Spleen (tissue), 11 donors: ENCODE results near the gene ESYT3. TPM values are rescaled to one million over a fixed set of nuclear protein-coding genes. Genes with fewer than 3 reads are reported as not detected.

Experiments used
- DNase-seq: peaks from one replicate; pipeline ENCODE4 v3.0.0-alpha.2; 2020
- H3K27ac ChIP-seq, 8 donors: fragments of 200-600 bp; sonication (generic) in 7 of 8; 1 replicate in 4 of 8; 2 replicates in 4 of 8; pipeline versions ENCODE4 v1.5.0 to v1.8.0; 2016 to 2021; ENCODE audit warnings: inconsistent platforms in 4 of 8, mild to moderate bottlenecking in 4 of 8, moderate library complexity in 1 of 8
- H3K27me3 ChIP-seq, 7 donors: fragments of 200-600 bp; sonication (generic) in 6 of 7; replicated peaks in 1 of 7; 1 replicate in 4 of 7; 2 replicates in 3 of 7; pipeline versions ENCODE4 v1.5.0 to v1.8.0; 2016 to 2021; ENCODE audit warnings: inconsistent platforms in 3 of 7, mild to moderate bottlenecking in 1 of 7
- H3K36me3 ChIP-seq, 6 donors: fragments of 200-600 bp; sonication (generic) in 5 of 6; 1 replicate in 4 of 6; 2 replicates in 2 of 6; pipeline versions ENCODE4 v1.5.0 to v1.8.0; 2016 to 2021; ENCODE audit warnings: inconsistent platforms in 2 of 6
- H3K4me1 ChIP-seq, 6 donors: fragments of 200-600 bp; sonication (generic) in 5 of 6; 1 replicate in 3 of 6; 2 replicates in 3 of 6; pipeline versions ENCODE4 v1.5.0 to v1.8.0; 2016 to 2021; ENCODE audit warnings: inconsistent platforms in 3 of 6
- H3K4me3 ChIP-seq, 8 donors: fragments of 200-600 bp; sonication (generic) in 7 of 8; 1 replicate in 4 of 8; 2 replicates in 4 of 8; pipeline versions ENCODE4 v1.5.0 to v1.8.0; 2016 to 2021; ENCODE audit warnings: inconsistent platforms in 4 of 8, mild to moderate bottlenecking in 4 of 8, moderate library complexity in 2 of 8
- H3K9me3 ChIP-seq, 8 donors: fragments of 200-600 bp; sonication (generic) in 7 of 8; 1 replicate in 4 of 8; 2 replicates in 4 of 8; pipeline versions ENCODE4 v1.5.0 to v1.8.0; 2016 to 2021; ENCODE audit warnings: inconsistent platforms in 4 of 8
- CTCF ChIP-seq, 11 experiments: fragments of 200-600 bp in 7 of 11; fragments of 450-650 bp in 4 of 11; sonication (generic) in 4 of 11; IDR thresholded peaks in 8 of 11; conservative IDR thresholded peaks in 3 of 11; 1 replicate in 7 of 11; 2 replicates in 4 of 11; pipeline versions ENCODE4 v1.4.0 to v1.8.0; 2016 to 2021; ENCODE audit warnings: antibody characterized with exemption in 11 of 11, inconsistent platforms in 4 of 11, mild to moderate bottlenecking in 1 of 11
- POLR2A ChIP-seq, 3 donors: fragments of 450-650 bp; IDR thresholded peaks; one replicate each; pipeline ENCODE4 v1.5.1; 2017; ENCODE audit warnings: antibody characterized with exemption in 3 of 3, mild to moderate bottlenecking in 1 of 3
- POLR2AphosphoS5 ChIP-seq, 3 donors: sonication (generic); formaldehyde crosslinking; IDR thresholded peaks; one replicate each; pipeline ENCODE4 v1.5.1; 2017; ENCODE audit warnings: antibody characterized with exemption in 3 of 3
- WGBS, 5 donors: extraction: QIAGEN DNeasy Blood & Tissue Kit in 3 of 5; methylation state at CpG; one replicate each; pipeline versions ENCODE4 v1.1.5 to v1.1.7; 2013 to 2018; 5-methylcytosine and 5-hydroxymethylcytosine counted together
- intact Hi-C: fragments of 100-400 bp; cut with DNase I; formaldehyde crosslinking; loops from one replicate; pipeline ENCODE4 v1.15.0; 2023; ENCODE audit warnings: low total_unique reads
- polyA plus RNA-seq, 3 donors: library from polyadenylated mRNA; stranded (reverse); fragments of 200-250 nt; gene quantifications; one replicate each; pipeline ENCODE4 v1.2.1, GENCODE V29; 2013
- total RNA-seq, 7 donors: library from RNA; depleted of rRNA in 3 of 7; stranded (reverse); fragments of >200 nt in 3 of 7; fragmentation: NEBNext Ultra II Directional in 4 of 7; extraction: Animal tissue kit (Norgen Biotek cat#: 25700) in 4 of 7; gene quantifications; one replicate each; pipeline versions ENCODE4 v1.1.0 to v1.2.1, GENCODE V29; 2016 to 2021
- donor health status: healthy with polysubstance abuse.
- donor health status: DM: no; HTN: no; CAD: no; lungs with moderate emphysema.
- donor health status: DM: no; HTN: no; CAD: no.
- donor health status: Bipolar disorder and iron deficiency.
- donor health status: healthy.
- donor health status: DM: no; HTN: no; CAD: no.
- donor health status: DM: yes; HTN: yes; CAD: no.

Gene ESYT3
- total and polyA plus RNA-seq, 10 donors = 0.02 TPM; not detected in 9

DNA sequence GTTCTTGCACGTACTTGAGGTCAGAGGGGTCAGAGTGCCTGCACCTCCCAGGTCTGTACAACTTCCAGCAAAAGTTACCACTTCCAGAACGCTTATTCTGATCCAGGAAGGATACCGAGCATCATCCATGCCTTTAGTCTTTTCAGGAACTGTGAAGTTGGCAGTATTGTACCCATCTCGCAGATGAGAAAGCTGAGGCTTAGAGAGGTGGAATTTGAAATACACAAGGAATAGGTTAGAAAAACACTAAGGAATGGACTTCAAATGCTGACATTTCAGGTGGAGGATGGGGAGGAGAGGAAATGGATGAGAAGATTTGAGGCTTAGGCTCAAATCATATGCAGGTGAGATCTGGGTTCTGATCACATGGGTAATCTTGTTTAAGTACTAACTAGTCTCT lies 11.2 kb downstream of the ESYT3 start:
- WGBS, 5 donors = 72 to 90% (median 87%) methylated on average over 4 of the region's 4 CpGs
- Histone ChIP-seq H3K27me3 (no peaks in the 10 kb centered on the region), H3K27ac (no peak overlapping the region), H3K36me3 (no peaks in the 10 kb centered on the region), H3K9me3 (no peaks in the 10 kb centered on the region), H3K4me3 (no peak overlapping the region), H3K4me1 (no peaks in the 10 kb centered on the region)
- DNase-seq = no peak
- no peak for TF ChIP-seq POLR2A (IDR thresholded peaks at IDR 0.05)
- no peak for TF ChIP-seq CTCF (IDR thresholded peaks at IDR 0.05 in 8 of 11, conservative IDR thresholded peaks at IDR 0.05 in 3 of 11)
- no peak for TF ChIP-seq POLR2AphosphoS5 (IDR thresholded peaks at IDR 0.05)
- intact Hi-C loops = no loop called here

DNA sequence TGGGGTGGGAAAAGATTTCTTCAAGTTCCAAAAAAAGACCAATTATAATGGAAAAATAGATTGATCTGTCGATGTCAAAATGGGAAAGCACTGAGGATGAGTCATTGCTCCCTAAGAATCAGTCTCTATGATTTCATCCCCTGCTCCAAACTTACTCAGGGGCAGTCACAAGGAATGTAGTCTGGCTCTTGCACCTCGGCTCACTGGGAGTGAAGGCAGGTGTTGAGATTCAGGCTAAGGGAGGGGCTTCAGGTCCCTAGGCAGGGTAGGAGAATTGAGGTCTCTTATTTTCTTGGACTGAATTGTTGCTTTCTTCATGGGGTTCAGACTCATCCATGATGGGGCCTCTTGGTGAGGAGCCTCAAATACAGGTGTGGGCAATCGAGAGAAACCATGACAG lies 14.2 kb downstream of the ESYT3 start:
- no peaks in the 10 kb centered on the region for H3K4me1 ChIP-seq
- H3K9me3 ChIP-seq = no peaks in the 10 kb centered on the region
- no peak overlapping the region for H3K4me3 ChIP-seq
- intact Hi-C loops = no loop called here
- H3K27me3 ChIP-seq = peaks cover 0 to 15% (median 0%) of the 10 kb centered on the region in 7 donors
- H3K36me3 ChIP-seq = no peaks in the 10 kb centered on the region
- TF ChIP-seq POLR2AphosphoS5 (IDR thresholded peaks at IDR 0.05) = no peak
- no peak for TF ChIP-seq CTCF (IDR thresholded peaks at IDR 0.05 in 8 of 11, conservative IDR thresholded peaks at IDR 0.05 in 3 of 11)
- TF ChIP-seq POLR2A (IDR thresholded peaks at IDR 0.05) = no peak
- DNase-seq = no peak
- WGBS, 5 donors = 75 to 89% (median 84%) methylated on average over 3 of the region's 3 CpGs
- no peak overlapping the region for H3K27ac ChIP-seq

DNA sequence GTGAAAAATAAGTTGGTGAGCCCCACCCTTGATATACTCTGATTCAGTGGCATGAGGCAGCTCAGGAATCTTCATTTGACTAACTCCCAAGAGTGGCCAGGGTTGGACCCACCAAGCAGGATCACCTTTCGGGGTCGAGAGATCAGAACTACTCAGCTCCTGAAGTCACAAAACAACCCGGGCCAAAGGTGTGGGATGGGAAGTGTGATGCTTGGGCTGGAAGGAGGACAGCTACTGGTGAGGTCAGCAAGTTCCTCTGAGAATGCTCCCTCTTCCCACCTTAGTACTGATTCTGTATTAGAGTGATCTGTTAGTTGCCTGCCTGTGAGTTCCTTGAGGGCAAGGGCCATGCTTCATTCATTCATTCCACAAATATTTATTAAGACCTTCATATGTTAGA lies 15.1 kb downstream of the ESYT3 start:
- no peaks in the 10 kb centered on the region for H3K36me3 ChIP-seq
- no peak overlapping the region for H3K4me3 ChIP-seq
- no peaks in the 10 kb centered on the region for H3K4me1 ChIP-seq
- intact Hi-C loops = no loop called here
- peaks cover 0 to 15% (median 0%) of the 10 kb centered on the region in 7 donors for H3K27me3 ChIP-seq
- 85 to 95% (median 89%) methylated on average over 3 of the region's 3 CpGs for WGBS, 5 donors
- H3K27ac ChIP-seq = no peak overlapping the region
- H3K9me3 ChIP-seq = no peaks in the 10 kb centered on the region
- peak; percentile 10 for DNase-seq
- TF ChIP-seq CTCF (IDR thresholded peaks at IDR 0.05 in 8 of 11, conservative IDR thresholded peaks at IDR 0.05 in 3 of 11) = no peak
- no peak for TF ChIP-seq POLR2A (IDR thresholded peaks at IDR 0.05)
- TF ChIP-seq POLR2AphosphoS5 (IDR thresholded peaks at IDR 0.05) = no peak

- H3K4me1 ChIP-seq = no peaks in the 10 kb centered on the region
Observed at GRCh38 chr3:138450181-138450580, 15.8 kb downstream of the ESYT3 start.

More at GRCh38 chr3:138450181-138450580, 15.8 kb downstream of the ESYT3 start:
- DNase-seq = peak; percentile 11
- Histone ChIP-seq H3K27ac (no peak overlapping the region), H3K27me3 (peaks cover 0 to 19% (median 0%) of the 10 kb centered on the region in 7 donors), H3K4me3 (no peak overlapping the region), H3K36me3 (no peaks in the 10 kb centered on the region), H3K9me3 (no peaks in the 10 kb centered on the region)
- no peak for TF ChIP-seq POLR2A (IDR thresholded peaks at IDR 0.05)
- no peak for TF ChIP-seq POLR2AphosphoS5 (IDR thresholded peaks at IDR 0.05)
- TF ChIP-seq CTCF (IDR thresholded peaks at IDR 0.05 in 8 of 11, conservative IDR thresholded peaks at IDR 0.05 in 3 of 11) = no peak
- WGBS, 5 donors = 91 to 93% (median 92%) methylated on average over 7 of the region's 7 CpGs
- intact Hi-C loops = no loop called here
